Embryonic facial prominence (tissue), 1 donor: ENCODE measurements around the gene PIP5KL1.

ENCODE experiments used
- DNase-seq: peaks from one replicate; pipeline ENCODE4 v3.0.0-alpha.2; 2016; ENCODE audit errors: extremely low spot score

Gene PIP5KL1

GRCh38 chr9:127871531-127871930 lies 59.0 kb downstream of the PIP5KL1 start:
- no peak for DNase-seq

DNA sequence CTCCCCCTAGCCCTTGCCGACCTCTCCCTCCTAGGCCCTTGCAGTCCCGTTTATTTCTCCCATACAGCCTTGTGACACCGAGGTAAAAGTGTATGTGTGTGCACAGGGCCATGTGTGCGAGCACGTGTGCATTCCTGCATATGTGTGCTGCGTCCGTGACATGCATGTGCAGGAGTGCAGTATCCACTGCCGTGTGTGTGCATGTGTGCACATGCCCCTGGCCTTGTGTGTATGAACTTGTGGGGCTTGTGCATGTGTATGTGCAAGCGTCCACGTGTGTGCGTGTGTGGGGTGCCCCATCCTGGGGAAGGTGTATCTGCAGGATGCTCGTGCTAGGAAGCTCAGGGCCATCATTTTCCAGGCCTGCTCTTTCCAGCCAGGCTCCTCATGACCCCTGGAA lies 59.7 kb downstream of the PIP5KL1 start:
- no peak for DNase-seq
